Hematopoietic multipotent progenitor cell treated with erythropoietin and hydrocortisone succinate and interleukin-3 and kit ligand, for 4 days (in vitro differentiated cells): ENCODE results near the gene TCP11.

Experiments
- DNase-seq: peaks from one replicate; pipeline ENCODE4 v3.0.0-alpha.2; 2015

The TCP11 gene

GRCh38 chr6:35141007-35141655 is at the start of gene TCP11:
TSS of gene TCP11 (minus strand) at chr6:35141339. CDS start at chr6:35140870, 469 bp downstream.
- DNase-seq: peak; percentile 52

GRCh38 chr6:35190306-35190705 is 49.2 kb upstream of the TCP11 start:
- DNase-seq: no peak

- DNase-seq: no peak
These were observed 47.7 kb upstream of the TCP11 start for GRCh38 chr6:35188886-35189285.

GRCh38 chr6:35186571-35186970 is 45.4 kb upstream of the TCP11 start:
- DNase-seq: no peak

- DNase-seq: no peak
These were observed 44.8 kb upstream of the TCP11 start for GRCh38 chr6:35185971-35186370.

GRCh38 chr6:35185302-35185681 is 44.2 kb upstream of the TCP11 start:
- no peak for DNase-seq

GRCh38 chr6:35184580-35185301 is 43.6 kb upstream of the TCP11 start:
- DNase-seq: no peak

GRCh38 chr6:35183935-35184334 is 42.8 kb upstream of the TCP11 start:
- peak; percentile 40 for DNase-seq

GRCh38 chr6:35183281-35183680 is 42.1 kb upstream of the TCP11 start:
- DNase-seq: no peak

GRCh38 chr6:35181933-35182612 is 40.9 kb upstream of the TCP11 start:
- DNase-seq: peak; percentile 21

GRCh38 chr6:35181308-35181932 is 40.3 kb upstream of the TCP11 start:
- no peak for DNase-seq

- no peak for DNase-seq
These were observed 38.9 kb upstream of the TCP11 start for GRCh38 chr6:35179901-35180535.

GRCh38 chr6:35178932-35179832 is 38.0 kb upstream of the TCP11 start:
- no peak for DNase-seq

- DNase-seq: no peak
These were observed 36.9 kb upstream of the TCP11 start for GRCh38 chr6:35178012-35178411.

- DNase-seq: no peak
These were observed 36.5 kb upstream of the TCP11 start for GRCh38 chr6:35177596-35177995.

GRCh38 chr6:35177157-35177556 is 36.0 kb upstream of the TCP11 start:
- DNase-seq: peak; percentile 23

- DNase-seq: no peak
These were observed 35.3 kb upstream of the TCP11 start for GRCh38 chr6:35176301-35177024.

GRCh38 chr6:35174501-35174900 is 33.4 kb upstream of the TCP11 start:
- DNase-seq: no peak

GRCh38 chr6:35174088-35174434 is 32.9 kb upstream of the TCP11 start:
- no peak for DNase-seq

GRCh38 chr6:35173427-35174087 is 32.4 kb upstream of the TCP11 start:
- DNase-seq: no peak

GRCh38 chr6:35173044-35173426 is 31.9 kb upstream of the TCP11 start:
- no peak for DNase-seq
